HEK293 (cell line): ENCODE results near the gene CHN1.

Experiments
- CTCF ChIA-PET: fragments of 350-600 bp; formaldehyde crosslinking; extraction: SDS; loops from one replicate; lab custom pipeline; 2021; ENCODE audit warnings: antibody characterized with exemption; lab: Yijun Ruan, JAX
- POLR2A ChIA-PET: fragments of 300-600 bp; formaldehyde crosslinking; extraction: SDS; loops from one replicate; lab custom pipeline; 2020; ENCODE audit warnings: antibody characterized with exemption, inconsistent platforms; lab: Yijun Ruan, JAX
- H3K27ac ChIP-seq: fragments of 200-500 bp; sonication (Bioruptor generic); 2 replicates; pipeline ENCODE4 v1.5.1; 2014; ENCODE audit warnings: low read depth, low read length, control low read depth, inconsistent platforms; ENCODE audit errors: extremely low read depth
- H3K36me3 ChIP-seq, 2 experiments: fragments of 200-500 bp in 1 of 2; sonication (Bioruptor generic) in 1 of 2; 1 replicate in 1 of 2; 2 replicates in 1 of 2; pipeline ENCODE4 v1.5.1; 2014 to 2017; ENCODE audit warnings: inconsistent platforms in 2 of 2, low read length in 2 of 2; ENCODE audit not compliant: control insufficient read depth in 2 of 2, insufficient read depth in 1 of 2
- H3K4me1 ChIP-seq: fragments of 200-500 bp; sonication (Bioruptor generic); 2 replicates; pipeline ENCODE4 v1.5.1; 2014; ENCODE audit warnings: mild to moderate bottlenecking, low read length, inconsistent platforms; ENCODE audit not compliant: control insufficient read depth, insufficient read depth
- H3K4me3 ChIP-seq: 2 replicates; pipeline ENCODE4 v1.5.1; 2011; ENCODE audit warnings: low read depth, mild to moderate bottlenecking, control low read depth, low read length, moderate library complexity
- H3K9me3 ChIP-seq: fragments of 200-500 bp; sonication (Bioruptor generic); 2 replicates; pipeline ENCODE4 v1.5.1; 2014; ENCODE audit warnings: low read depth, low read length, inconsistent platforms; ENCODE audit not compliant: control insufficient read depth, insufficient read depth
- BCL6B ChIP-seq: fragments of 450-650 bp; formaldehyde crosslinking; IDR thresholded peaks from 2 replicates; pipeline ENCODE4 v1.5.1; 2017; ENCODE audit warnings: missing biosample characterization, missing genetic modification characterization
- HOXA7 ChIP-seq: sonication (generic); formaldehyde crosslinking; IDR thresholded peaks from 2 replicates; pipeline ENCODE4 v1.8.1; 2022; ENCODE audit warnings: missing genetic modification reagents, borderline replicate concordance
- HOXC10 ChIP-seq: sonication (generic); formaldehyde crosslinking; IDR thresholded peaks from 2 replicates; pipeline ENCODE4 v1.8.1; 2023; ENCODE audit warnings: mild to moderate bottlenecking, missing genetic modification reagents
- KLF9 ChIP-seq: fragments of 450-650 bp; formaldehyde crosslinking; IDR thresholded peaks from 2 replicates; pipeline ENCODE4 v1.5.1; 2016; ENCODE audit warnings: missing biosample characterization, missing genetic modification characterization, low read depth
- MEIS1 ChIP-seq: sonication (generic); formaldehyde crosslinking; IDR thresholded peaks from 2 replicates; pipeline ENCODE4 v1.8.1; 2022; ENCODE audit warnings: missing genetic modification reagents, mild to moderate bottlenecking, borderline replicate concordance
- MYNN ChIP-seq: fragments of 450-650 bp; formaldehyde crosslinking; IDR thresholded peaks from 2 replicates; pipeline ENCODE4 v1.5.1; 2016; ENCODE audit warnings: missing biosample characterization, missing genetic modification characterization, borderline replicate concordance
- SCRT1 ChIP-seq: fragments of 450-650 bp; formaldehyde crosslinking; IDR thresholded peaks from 2 replicates; pipeline ENCODE4 v1.5.1; 2016; ENCODE audit warnings: missing biosample characterization, missing genetic modification characterization, borderline replicate concordance
- WT1 ChIP-seq: fragments of 450-650 bp; formaldehyde crosslinking; IDR thresholded peaks from 2 replicates; pipeline ENCODE4 v1.5.1; 2016; ENCODE audit warnings: missing biosample characterization, missing genetic modification characterization
- ZEB2 ChIP-seq: fragments of 450-650 bp; formaldehyde crosslinking; IDR thresholded peaks from 2 replicates; pipeline ENCODE4 v1.5.1; 2016; ENCODE audit warnings: missing biosample characterization, missing genetic modification characterization
- ZFP3 ChIP-seq: fragments of 450-650 bp; formaldehyde crosslinking; IDR thresholded peaks from 2 replicates; pipeline ENCODE4 v1.5.1; 2016; ENCODE audit warnings: low read depth, missing biosample characterization, missing genetic modification characterization
- ZNF155 ChIP-seq: fragments of 450-650 bp; formaldehyde crosslinking; IDR thresholded peaks from 2 replicates; pipeline ENCODE4 v1.5.1; 2016; ENCODE audit warnings: missing biosample characterization, missing genetic modification characterization
- ZNF302 ChIP-seq: fragments of 450-650 bp; formaldehyde crosslinking; IDR thresholded peaks from 2 replicates; pipeline ENCODE4 v1.5.1; 2016; ENCODE audit warnings: missing biosample characterization, missing genetic modification characterization, low read depth
- ZNF311 ChIP-seq: fragments of 450-650 bp; formaldehyde crosslinking; IDR thresholded peaks from 2 replicates; pipeline ENCODE4 v1.5.1; 2017; ENCODE audit warnings: missing biosample characterization, missing genetic modification characterization, borderline replicate concordance
- ZNF350 ChIP-seq: fragments of 450-650 bp; formaldehyde crosslinking; IDR thresholded peaks from 2 replicates; pipeline ENCODE4 v1.5.0; 2017; ENCODE audit warnings: missing biosample characterization, mild to moderate bottlenecking, missing genetic modification characterization
- ZNF416 ChIP-seq: fragments of 450-650 bp; formaldehyde crosslinking; IDR thresholded peaks from 2 replicates; pipeline ENCODE4 v1.5.1; 2016; ENCODE audit warnings: missing biosample characterization, missing genetic modification characterization
- ZNF510 ChIP-seq: fragments of 450-650 bp; formaldehyde crosslinking; IDR thresholded peaks from 2 replicates; pipeline ENCODE4 v1.5.1; 2018; ENCODE audit warnings: mild to moderate bottlenecking, missing genetic modification characterization, missing biosample characterization; ENCODE audit not compliant: insufficient replicate concordance
- ZNF530 ChIP-seq: fragments of 450-650 bp; formaldehyde crosslinking; IDR thresholded peaks from 2 replicates; pipeline ENCODE4 v1.5.1; 2016; ENCODE audit warnings: low read depth, missing biosample characterization, missing genetic modification characterization
- ZNF561 ChIP-seq: fragments of 450-650 bp; IDR thresholded peaks from 2 replicates; pipeline ENCODE4 v1.5.1; 2018; ENCODE audit warnings: missing biosample characterization, missing genetic modification characterization, borderline replicate concordance
- ZNF580 ChIP-seq: fragments of 450-650 bp; formaldehyde crosslinking; IDR thresholded peaks from 2 replicates; pipeline ENCODE4 v1.5.1; 2016; ENCODE audit warnings: missing biosample characterization, missing genetic modification characterization
- TF ChIP-seq, protein P1 (sequence below): fragments of 450-650 bp; formaldehyde crosslinking; IDR thresholded peaks from 2 replicates; pipeline ENCODE4 v1.5.1; 2017; ENCODE audit warnings: missing biosample characterization, missing genetic modification characterization
- TF ChIP-seq, protein P2 (sequence below): fragments of 450-650 bp; formaldehyde crosslinking; IDR thresholded peaks from 2 replicates; pipeline ENCODE4 v1.5.1; 2016; ENCODE audit warnings: missing biosample characterization, missing genetic modification characterization
- TF ChIP-seq, protein P3 (sequence below): IDR thresholded peaks from 2 replicates; pipeline ENCODE4 v1.6.1; 2011; ENCODE audit warnings: mild to moderate bottlenecking, low read depth, low read length, borderline replicate concordance
- TF ChIP-seq, protein P4 (sequence below): fragments of 450-650 bp; formaldehyde crosslinking; IDR thresholded peaks from 2 replicates; pipeline ENCODE4 v1.5.1; 2016; ENCODE audit warnings: missing biosample characterization, missing genetic modification characterization

Gene CHN1

DNA sequence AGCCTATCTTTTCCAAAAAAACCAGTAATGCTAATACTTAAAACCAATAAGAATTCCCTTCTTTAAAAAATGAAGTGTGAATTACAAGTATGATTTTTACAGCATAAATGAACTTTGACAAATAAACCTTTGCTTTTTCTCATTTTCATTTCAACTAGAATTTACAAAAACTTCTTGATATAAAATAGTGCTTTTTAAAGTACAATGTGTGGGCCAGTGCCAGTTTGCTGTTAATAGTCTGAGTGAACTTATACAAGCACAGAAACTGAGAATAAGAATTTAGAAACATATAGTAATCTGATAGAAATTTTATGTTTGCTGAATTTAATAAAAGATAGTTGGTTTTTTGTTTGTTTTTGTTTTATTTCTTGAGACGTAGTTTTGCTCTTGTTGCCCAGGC, 197.2 kb downstream of the CHN1 start:
- peaks cover 0 to 38% of the 10 kb centered on the region in 2 experiments; a peak in 2 of 3 replicates for H3K36me3 ChIP-seq
- H3K27ac ChIP-seq: no peak overlapping the region
- H3K4me3 ChIP-seq: no peak overlapping the region
- ChIA-PET CTCF (interaction anchor here (0.6 kb wide), 1 partner anchor 20 kb away, joined by 3 read pairs; no protein-coding TSS in a partner anchor), POLR2A (no interaction called here)
- no peaks in the 10 kb centered on the region for H3K9me3 ChIP-seq
- no peak for TF ChIP-seq ZNF561 (tag by site-specific recombination)
- TF ChIP-seq, all 188 proteins: peak for 0
- H3K4me1 ChIP-seq: no peaks in the 10 kb centered on the region

DNA sequence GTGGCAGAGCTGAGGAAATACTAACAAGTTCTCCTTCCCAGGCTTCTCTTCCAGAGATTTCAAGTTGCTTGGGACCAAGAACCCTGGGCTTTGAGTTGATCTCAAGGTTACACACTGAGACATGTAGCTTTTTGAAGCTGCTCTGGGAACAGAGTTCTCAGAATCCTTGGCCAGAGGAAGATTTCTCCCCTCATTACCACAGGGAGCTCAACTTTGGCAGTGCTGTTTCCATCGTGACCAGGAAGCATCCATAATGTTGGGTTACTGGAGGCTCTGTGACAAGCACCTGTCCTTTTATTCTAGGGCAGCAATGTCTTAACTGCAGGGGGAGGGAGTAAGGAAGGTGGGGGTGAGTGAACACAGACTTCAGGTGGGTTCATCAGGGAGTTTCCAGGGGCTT, 199.4 kb downstream of the CHN1 start:
- ChIA-PET POLR2A (interaction anchor here (0.6 kb wide), 1 partner anchor 8 kb away, joined by 3 read pairs; no protein-coding TSS in a partner anchor), CTCF (interaction anchor here (0.6 to 0.7 kb wide), 2 partner anchors 34 to 529 kb away, joined by 3 to 6 read pairs; no protein-coding TSS in a partner anchor)
- peaks cover 0 to 34% of the 10 kb centered on the region in 2 experiments; a peak in 2 of 3 replicates for H3K36me3 ChIP-seq
- no peaks in the 10 kb centered on the region for H3K9me3 ChIP-seq
- H3K27ac ChIP-seq: no peak overlapping the region
- H3K4me3 ChIP-seq: no peak overlapping the region
- no peaks in the 10 kb centered on the region for H3K4me1 ChIP-seq
- no peak for TF ChIP-seq ZNF311 (tag by site-specific recombination)
- TF ChIP-seq ZNF302: no peak
- TF ChIP-seq SCRT1: no peak
- TF ChIP-seq ZNF580 (tag by site-specific recombination): no peak

- no peak overlapping the region for H3K27ac ChIP-seq
- ChIA-PET POLR2A (no interaction called here), CTCF (no interaction called here)
- H3K4me1 ChIP-seq: no peaks in the 10 kb centered on the region
- no peak overlapping the region for H3K4me3 ChIP-seq
- peaks cover 0 to 33% of the 10 kb centered on the region in 2 experiments; a peak in 2 of 3 replicates for H3K36me3 ChIP-seq
- no peaks in the 10 kb centered on the region for H3K9me3 ChIP-seq
- TF ChIP-seq MYNN (no peak), KLF9 (tag by site-specific recombination) (no peak), ZEB2 (tag by site-specific recombination) (no peak), HOXC10 (CRISPR knock-in tag) (no peak), ZNF350 (tag by site-specific recombination) (no peak), BCL6B (tag by site-specific recombination) (no peak), ZNF510 (no peak), ZNF416 (tag by site-specific recombination) (no peak), HOXA7 (CRISPR knock-in tag) (no peak), ZNF530 (tag by site-specific recombination) (no peak), ZFP3 (no peak), MEIS1 (CRISPR knock-in tag) (no peak), WT1 (tag by site-specific recombination) (no peak), ZNF155 (tag by site-specific recombination) (no peak)
- TF ChIP-seq, protein P1, sequence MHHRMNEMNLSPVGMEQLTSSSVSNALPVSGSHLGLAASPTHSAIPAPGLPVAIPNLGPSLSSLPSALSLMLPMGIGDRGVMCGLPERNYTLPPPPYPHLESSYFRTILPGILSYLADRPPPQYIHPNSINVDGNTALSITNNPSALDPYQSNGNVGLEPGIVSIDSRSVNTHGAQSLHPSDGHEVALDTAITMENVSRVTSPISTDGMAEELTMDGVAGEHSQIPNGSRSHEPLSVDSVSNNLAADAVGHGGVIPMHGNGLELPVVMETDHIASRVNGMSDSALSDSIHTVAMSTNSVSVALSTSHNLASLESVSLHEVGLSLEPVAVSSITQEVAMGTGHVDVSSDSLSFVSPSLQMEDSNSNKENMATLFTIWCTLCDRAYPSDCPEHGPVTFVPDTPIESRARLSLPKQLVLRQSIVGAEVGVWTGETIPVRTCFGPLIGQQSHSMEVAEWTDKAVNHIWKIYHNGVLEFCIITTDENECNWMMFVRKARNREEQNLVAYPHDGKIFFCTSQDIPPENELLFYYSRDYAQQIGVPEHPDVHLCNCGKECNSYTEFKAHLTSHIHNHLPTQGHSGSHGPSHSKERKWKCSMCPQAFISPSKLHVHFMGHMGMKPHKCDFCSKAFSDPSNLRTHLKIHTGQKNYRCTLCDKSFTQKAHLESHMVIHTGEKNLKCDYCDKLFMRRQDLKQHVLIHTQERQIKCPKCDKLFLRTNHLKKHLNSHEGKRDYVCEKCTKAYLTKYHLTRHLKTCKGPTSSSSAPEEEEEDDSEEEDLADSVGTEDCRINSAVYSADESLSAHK (tag by site-specific recombination): no peak
- TF ChIP-seq, protein P2, sequence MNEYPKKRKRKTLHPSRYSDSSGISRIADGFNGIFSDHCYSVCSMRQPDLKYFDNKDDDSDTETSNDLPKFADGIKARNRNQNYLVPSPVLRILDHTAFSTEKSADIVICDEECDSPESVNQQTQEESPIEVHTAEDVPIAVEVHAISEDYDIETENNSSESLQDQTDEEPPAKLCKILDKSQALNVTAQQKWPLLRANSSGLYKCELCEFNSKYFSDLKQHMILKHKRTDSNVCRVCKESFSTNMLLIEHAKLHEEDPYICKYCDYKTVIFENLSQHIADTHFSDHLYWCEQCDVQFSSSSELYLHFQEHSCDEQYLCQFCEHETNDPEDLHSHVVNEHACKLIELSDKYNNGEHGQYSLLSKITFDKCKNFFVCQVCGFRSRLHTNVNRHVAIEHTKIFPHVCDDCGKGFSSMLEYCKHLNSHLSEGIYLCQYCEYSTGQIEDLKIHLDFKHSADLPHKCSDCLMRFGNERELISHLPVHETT (tag by site-specific recombination): no peak
- TF ChIP-seq, protein P3, sequence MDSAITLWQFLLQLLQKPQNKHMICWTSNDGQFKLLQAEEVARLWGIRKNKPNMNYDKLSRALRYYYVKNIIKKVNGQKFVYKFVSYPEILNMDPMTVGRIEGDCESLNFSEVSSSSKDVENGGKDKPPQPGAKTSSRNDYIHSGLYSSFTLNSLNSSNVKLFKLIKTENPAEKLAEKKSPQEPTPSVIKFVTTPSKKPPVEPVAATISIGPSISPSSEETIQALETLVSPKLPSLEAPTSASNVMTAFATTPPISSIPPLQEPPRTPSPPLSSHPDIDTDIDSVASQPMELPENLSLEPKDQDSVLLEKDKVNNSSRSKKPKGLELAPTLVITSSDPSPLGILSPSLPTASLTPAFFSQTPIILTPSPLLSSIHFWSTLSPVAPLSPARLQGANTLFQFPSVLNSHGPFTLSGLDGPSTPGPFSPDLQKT: no peak
- TF ChIP-seq, protein P4, sequence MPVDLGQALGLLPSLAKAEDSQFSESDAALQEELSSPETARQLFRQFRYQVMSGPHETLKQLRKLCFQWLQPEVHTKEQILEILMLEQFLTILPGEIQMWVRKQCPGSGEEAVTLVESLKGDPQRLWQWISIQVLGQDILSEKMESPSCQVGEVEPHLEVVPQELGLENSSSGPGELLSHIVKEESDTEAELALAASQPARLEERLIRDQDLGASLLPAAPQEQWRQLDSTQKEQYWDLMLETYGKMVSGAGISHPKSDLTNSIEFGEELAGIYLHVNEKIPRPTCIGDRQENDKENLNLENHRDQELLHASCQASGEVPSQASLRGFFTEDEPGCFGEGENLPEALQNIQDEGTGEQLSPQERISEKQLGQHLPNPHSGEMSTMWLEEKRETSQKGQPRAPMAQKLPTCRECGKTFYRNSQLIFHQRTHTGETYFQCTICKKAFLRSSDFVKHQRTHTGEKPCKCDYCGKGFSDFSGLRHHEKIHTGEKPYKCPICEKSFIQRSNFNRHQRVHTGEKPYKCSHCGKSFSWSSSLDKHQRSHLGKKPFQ (tag by site-specific recombination): no peak
Measured at GRCh38 chr2:174802459-174802858, 202.7 kb downstream of the CHN1 start.
